Psoas muscle (tissue), 8 donors: ENCODE data around the gene GGT6. TPM values are rescaled to one million over a fixed set of nuclear protein-coding genes. Genes with fewer than 3 reads are reported as not detected.

Experiments used
- ATAC-seq, 4 donors: fragments of 200-7000 bp; cut with Tn5 transposase; one replicate each; pipeline ENCODE4 v1.9.1; 2020; ENCODE audit warnings: moderate library complexity in 3 of 4, mild to moderate bottlenecking in 2 of 4
- DNase-seq, 2 donors: peaks; one replicate each; pipeline ENCODE4 v3.0.0-alpha.2; 2020
- H3K27ac ChIP-seq: fragments of 200-600 bp; one replicate; pipeline ENCODE4 v1.8.0; 2022
- H3K27me3 ChIP-seq, 3 donors: fragments of 200-600 bp in 1 of 3; one replicate each; pipeline versions ENCODE4 v1.6.1 to v1.8.0; 2013 to 2022; ENCODE audit warnings: low read length in 2 of 3, mild to moderate bottlenecking in 2 of 3, moderate library complexity in 1 of 3; ENCODE audit not compliant: insufficient read depth in 3 of 3
- H3K36me3 ChIP-seq, 2 donors: fragments of 200-600 bp in 1 of 2; one replicate each; pipeline versions ENCODE4 v1.6.1 to v1.8.0; 2013 to 2022; ENCODE audit warnings: low read depth in 1 of 2, mild to moderate bottlenecking in 1 of 2, moderate library complexity in 1 of 2; ENCODE audit not compliant: insufficient read depth in 1 of 2
- H3K4me1 ChIP-seq: fragments of 200-600 bp; one replicate; pipeline ENCODE4 v1.8.0; 2022
- H3K4me3 ChIP-seq: fragments of 200-600 bp; one replicate; pipeline ENCODE4 v1.8.0; 2022; ENCODE audit warnings: mild to moderate bottlenecking
- H3K9me3 ChIP-seq: fragments of 200-600 bp; one replicate; pipeline ENCODE4 v1.8.0; 2022
- WGBS, 3 donors: extraction: QIAGEN DNeasy Blood & Tissue Kit; methylation state at CpG; one replicate each; pipeline versions ENCODE4 v1.1.6 to v1.1.7; 2013; 5-methylcytosine and 5-hydroxymethylcytosine counted together
- intact Hi-C, 2 donors: fragments of 100-400 bp; cut with DNase I; formaldehyde crosslinking; loops; one replicate each; pipeline versions ENCODE4 v1.11.0 to v1.14.2; 2022
- polyA plus RNA-seq, 3 donors: library from polyadenylated mRNA; stranded (reverse); fragments of 200-250 nt; gene quantifications; one replicate each; pipeline ENCODE4 v1.2.3, GENCODE V29; 2013
- total RNA-seq, 4 donors: library from RNA; stranded (reverse); fragmentation: NEBNext Ultra II Directional in 2 of 4; extraction: Animal tissue kit (Norgen Biotek cat#: 25700) in 2 of 4; gene quantifications; one replicate each; pipeline versions ENCODE4 v1.2.1 to v1.2.4, GENCODE V29; 2021 to 2023
- TF ChIP-seq, protein P1 (sequence below): fragments of 200-600 bp; IDR thresholded peaks from one replicate; pipeline ENCODE4 v1.8.0; 2022; ENCODE audit warnings: antibody characterized with exemption
- donor health status: healthy with polysubstance abuse.
- donor health status: DM: no; HTN: no; CAD: no; lungs with moderate emphysema.
- donor health status: Bipolar disorder and iron deficiency.
- donor health status: healthy.
- donor health status: DM: yes; HTN: yes; CAD: no.
- donor health status: DM: no; HTN: no; CAD: no.
- donor health status: DM: no; HTN: no; CAD: no.
- donor health status: DM: yes; HTN: yes; CAD: no.

The GGT6 gene
- total and polyA plus RNA-seq, 7 donors: 0.03 TPM; not detected in 6

GRCh38 chr17:4548721-4549531 is 11.5 kb downstream of the GGT6 start:
- Histone ChIP-seq H3K27me3 (no peaks in the 10 kb centered on the region), H3K4me3 (no peak overlapping the region), H3K27ac (no peak overlapping the region), H3K9me3 (no peaks in the 10 kb centered on the region), H3K36me3 (peaks cover 7 to 92% of the 10 kb centered on the region in 2 donors), H3K4me1 (peaks cover 1% of the 10 kb centered on the region)
- WGBS, 3 donors: 85 to 87% (median 85%) methylated on average over 24 of the region's 24 CpGs
- DNase-seq (peak in 1 of 2 donors; percentile 42), ATAC-seq (no peak)
- intact Hi-C loops: no loop called here
- TF ChIP-seq, protein P1, sequence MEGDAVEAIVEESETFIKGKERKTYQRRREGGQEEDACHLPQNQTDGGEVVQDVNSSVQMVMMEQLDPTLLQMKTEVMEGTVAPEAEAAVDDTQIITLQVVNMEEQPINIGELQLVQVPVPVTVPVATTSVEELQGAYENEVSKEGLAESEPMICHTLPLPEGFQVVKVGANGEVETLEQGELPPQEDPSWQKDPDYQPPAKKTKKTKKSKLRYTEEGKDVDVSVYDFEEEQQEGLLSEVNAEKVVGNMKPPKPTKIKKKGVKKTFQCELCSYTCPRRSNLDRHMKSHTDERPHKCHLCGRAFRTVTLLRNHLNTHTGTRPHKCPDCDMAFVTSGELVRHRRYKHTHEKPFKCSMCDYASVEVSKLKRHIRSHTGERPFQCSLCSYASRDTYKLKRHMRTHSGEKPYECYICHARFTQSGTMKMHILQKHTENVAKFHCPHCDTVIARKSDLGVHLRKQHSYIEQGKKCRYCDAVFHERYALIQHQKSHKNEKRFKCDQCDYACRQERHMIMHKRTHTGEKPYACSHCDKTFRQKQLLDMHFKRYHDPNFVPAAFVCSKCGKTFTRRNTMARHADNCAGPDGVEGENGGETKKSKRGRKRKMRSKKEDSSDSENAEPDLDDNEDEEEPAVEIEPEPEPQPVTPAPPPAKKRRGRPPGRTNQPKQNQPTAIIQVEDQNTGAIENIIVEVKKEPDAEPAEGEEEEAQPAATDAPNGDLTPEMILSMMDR: no peak

DNA sequence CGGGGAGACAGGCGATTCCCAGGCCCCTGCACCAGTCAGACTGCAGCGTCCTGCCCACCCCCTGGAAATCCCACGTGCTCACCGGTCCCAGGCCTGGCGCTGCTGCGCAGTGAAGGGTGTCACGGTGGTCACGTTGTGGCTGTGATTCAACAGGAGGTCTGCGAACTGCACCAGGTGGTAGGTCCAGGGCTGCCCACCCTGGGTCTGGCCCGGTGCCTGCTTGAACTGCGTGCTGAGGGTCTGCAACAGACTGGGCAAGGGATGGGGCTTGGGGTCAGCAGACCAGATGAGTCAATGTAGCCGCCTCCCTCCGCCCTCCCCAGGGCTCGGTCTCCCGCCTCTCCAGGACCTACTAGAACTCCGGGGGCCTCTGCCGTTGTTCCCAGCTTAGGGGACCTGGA is 12.3 kb downstream of the GGT6 start:
- WGBS, 3 donors: 87 to 92% (median 91%) methylated on average over 14 to 18 of the region's 18 CpGs
- intact Hi-C loops: no loop called here
- Histone ChIP-seq H3K9me3 (no peaks in the 10 kb centered on the region), H3K4me3 (no peak overlapping the region), H3K27ac (no peak overlapping the region), H3K27me3 (no peaks in the 10 kb centered on the region), H3K36me3 (peaks cover 7 to 92% of the 10 kb centered on the region in 2 donors), H3K4me1 (no peaks in the 10 kb centered on the region)
- ATAC-seq (no peak), DNase-seq (peak in 1 of 2 donors; percentile 52)
- TF ChIP-seq, protein P1: no peak

GRCh38 chr17:4547118-4547906 is 13.1 kb downstream of the GGT6 start:
- ATAC-seq (no peak), DNase-seq (no peak)
- WGBS, 3 donors: 75 to 89% (median 80%) methylated on average over 17 of the region's 17 CpGs
- H3K9me3 ChIP-seq: no peaks in the 10 kb centered on the region
- H3K36me3 ChIP-seq: peaks cover 7 to 92% of the 10 kb centered on the region in 2 donors
- TF ChIP-seq, protein P1: no peak
- intact Hi-C loops: no loop called here
- no peak overlapping the region for H3K27ac ChIP-seq
- no peaks in the 10 kb centered on the region for H3K27me3 ChIP-seq
- H3K4me1 ChIP-seq: no peaks in the 10 kb centered on the region
- no peak overlapping the region for H3K4me3 ChIP-seq

- 69 to 78% (median 69%) methylated on average over 27 to 32 of the region's 32 CpGs for WGBS, 3 donors
- no peak overlapping the region for H3K4me3 ChIP-seq
- H3K27me3 ChIP-seq: no peaks in the 10 kb centered on the region
- DNase-seq (peak; percentile 13 to 64), ATAC-seq (peak in 2 of 4 donors; percentile 4 to 29)
- intact Hi-C loops: no loop called here
- peak overlapping the region; percentile 49 for H3K27ac ChIP-seq
- TF ChIP-seq, protein P1: no peak
- no peaks in the 10 kb centered on the region for H3K9me3 ChIP-seq
- H3K36me3 ChIP-seq: peaks cover 10 to 91% of the 10 kb centered on the region in 2 donors
- H3K4me1 ChIP-seq: peaks cover 4% of the 10 kb centered on the region
These were observed 15.0 kb downstream of the GGT6 start for GRCh38 chr17:4545217-4545951.
